GM18520 (cell line): Measurements from ENCODE around the gene NEDD4.
"Not testable (repeated sequence)": the region's sequence is repeated elsewhere in the genome, so short reads cannot be mapped to it uniquely, and the experiment has no call there.

Source experiments
- ATAC-seq: cut with Tn5 transposase; IDR thresholded peaks from one replicate; pipeline ENCODE4 v1.9.1; 2021; ENCODE audit not compliant: unreplicated experiment

Gene NEDD4

GRCh38 chr15:55834331-55834730, 159.1 kb downstream of the NEDD4 start:
- no peak for ATAC-seq

GRCh38 chr15:55829826-55830225, 163.6 kb downstream of the NEDD4 start:
- ATAC-seq, result peak; percentile 40

GRCh38 chr15:55827955-55828354, 165.5 kb downstream of the NEDD4 start:
- no peak for ATAC-seq

GRCh38 chr15:55827204-55827603, 166.2 kb downstream of the NEDD4 start:
- ATAC-seq, result no peak

- ATAC-seq, result no peak
These were observed 168.4 kb downstream of the NEDD4 start for GRCh38 chr15:55824857-55825613.

GRCh38 chr15:55823699-55824340, 169.6 kb downstream of the NEDD4 start:
- no peak for ATAC-seq

- ATAC-seq, result no peak
These were observed 170.2 kb downstream of the NEDD4 start for GRCh38 chr15:55823191-55823670.

GRCh38 chr15:55821740-55822139, 171.7 kb downstream of the NEDD4 start:
- ATAC-seq, result not testable (repeated sequence)

- ATAC-seq, result no peak
These were observed 173.4 kb downstream of the NEDD4 start for GRCh38 chr15:55820043-55820442.

- no peak for ATAC-seq
These were observed 173.9 kb downstream of the NEDD4 start for GRCh38 chr15:55819397-55820034.

GRCh38 chr15:55816017-55816416, 177.4 kb downstream of the NEDD4 start:
- no peak for ATAC-seq

- ATAC-seq, result no peak
These were observed 190.6 kb downstream of the NEDD4 start for GRCh38 chr15:55802600-55803376.

GRCh38 chr15:55800216-55800615, 193.2 kb downstream of the NEDD4 start:
- no peak for ATAC-seq

- no peak for ATAC-seq
These were observed 193.9 kb downstream of the NEDD4 start for GRCh38 chr15:55799291-55800212.

GRCh38 chr15:55796321-55796965, 197.0 kb downstream of the NEDD4 start:
- no peak for ATAC-seq

GRCh38 chr15:55795031-55795430, 198.4 kb downstream of the NEDD4 start:
- ATAC-seq, result no peak

GRCh38 chr15:55791551-55792400, 201.6 kb downstream of the NEDD4 start:
- ATAC-seq, result no peak

GRCh38 chr15:55789066-55789660, 204.2 kb downstream of the NEDD4 start:
- no peak for ATAC-seq
